Astrocyte of the cerebellum (primary cell): ENCODE measurements around the gene SYNGR4.
"Not testable (repeated sequence)": the region's sequence is repeated elsewhere in the genome, so short reads cannot be mapped to it uniquely, and the experiment has no call there.

Experiments used
- DNase-seq: peaks from one replicate; pipeline ENCODE4 v3.0.0-alpha.2; 2011; ENCODE audit warnings: low read depth
- H3K4me3 ChIP-seq: 2 replicates; pipeline ENCODE4 v1.5.1; 2011; ENCODE audit warnings: mild to moderate bottlenecking, low read depth, low read length, moderate library complexity
- CTCF ChIP-seq: IDR thresholded peaks from 2 replicates; pipeline ENCODE4 v1.5.1; 2012; ENCODE audit warnings: low read length, low read depth, moderate library complexity, mild to moderate bottlenecking; ENCODE audit errors: missing control alignments
- in situ Hi-C: cut with HindIII; loops from 2 replicates; pipeline ENCODE4 v1.10.0; 2017; ENCODE audit warnings: low sequenced_read_pairs

The SYNGR4 gene

GRCh38 chr19:48363810-48364597 lies at the start of gene SYNGR4, which contains the start of gene TMEM143:
Gene SYNGR4, plus strand, starts transcription at chr19:48364367. Its CDS starts 1,476 bp downstream, at chr19:48365843.
Gene TMEM143, minus strand, starts transcription at chr19:48363940. Its CDS starts 20 bp downstream, at chr19:48363920.
- H3K4me3 ChIP-seq: peak within 1 kb of the TSS; percentile 61
- peak; percentile 98 for DNase-seq
- in situ Hi-C loops: no loop called here
- no peak for TF ChIP-seq CTCF

GRCh38 chr19:48315712-48316111 lies 48.5 kb upstream of the SYNGR4 start:
- H3K4me3 ChIP-seq: no peak overlapping the region
- in situ Hi-C loops: no loop called here
- TF ChIP-seq CTCF: no peak
- DNase-seq: no peak

GRCh38 chr19:48317708-48317960 lies 46.5 kb upstream of the SYNGR4 start:
- DNase-seq, H3K4me3 ChIP-seq, in situ Hi-C loops: not testable (repeated sequence)

- H3K4me3 ChIP-seq: no peak overlapping the region
- DNase-seq: no peak
- no peak for TF ChIP-seq CTCF
- in situ Hi-C loops: no loop called here
These were observed 45.7 kb upstream of the SYNGR4 start for GRCh38 chr19:48318286-48318987.

GRCh38 chr19:48319647-48320541 lies 44.3 kb upstream of the SYNGR4 start:
- no peak overlapping the region for H3K4me3 ChIP-seq
- in situ Hi-C loops: no loop called here
- DNase-seq: peak; percentile 57
- TF ChIP-seq CTCF: peak; percentile 83

- TF ChIP-seq CTCF: no peak
- DNase-seq: peak; percentile 66
- peak overlapping the region; percentile 41 for H3K4me3 ChIP-seq
- in situ Hi-C loops: no loop called here
These were observed 42.9 kb upstream of the SYNGR4 start for GRCh38 chr19:48321372-48321621.
